GM12878 (cell line): Measurements from ENCODE around the gene ATXN7L1. TPM values are rescaled to one million over a fixed set of nuclear protein-coding genes. Genes with fewer than 3 reads are reported as not detected.

Source experiments
- BCL11A ChIP-seq: IDR thresholded peaks from 2 replicates; pipeline ENCODE4 v1.6.1; 2011; ENCODE audit warnings: low read depth, low read length
- CBX5 ChIP-seq: sonication (generic); IDR thresholded peaks from 2 replicates; pipeline ENCODE4 v1.6.1; 2016; ENCODE audit warnings: low read depth, moderate library complexity, mild to moderate bottlenecking, inconsistent platforms
- GABPA ChIP-seq: IDR thresholded peaks from 2 replicates; pipeline ENCODE4 v1.6.1; 2014; ENCODE audit warnings: antibody characterized with exemption, low read depth, mild to moderate bottlenecking, inconsistent platforms
- MTA3 ChIP-seq: IDR thresholded peaks from 2 replicates; pipeline ENCODE4 v1.6.1; 2012; ENCODE audit warnings: low read length, inconsistent platforms, borderline replicate concordance
- NFYA ChIP-seq: IDR thresholded peaks from 2 replicates; pipeline ENCODE4 v1.6.1; 2011; ENCODE audit warnings: low read depth, mild to moderate bottlenecking, low read length, improper control_type of control experiment, borderline replicate concordance
- SMC3 ChIP-seq: IDR thresholded peaks from 2 replicates; pipeline ENCODE4 v1.6.1; 2011; ENCODE audit warnings: low read length, improper control_type of control experiment, borderline replicate concordance
- STAT1 ChIP-seq: fragments of 450-650 bp; conservative IDR thresholded peaks from 2 replicates; pipeline ENCODE4 v1.6.1; 2014; ENCODE audit warnings: antibody characterized with exemption, mild to moderate bottlenecking
- ZNF622 ChIP-seq: fragments of 450-650 bp; IDR thresholded peaks from 2 replicates; pipeline ENCODE4 v1.6.1; 2017; ENCODE audit warnings: mild to moderate bottlenecking, inconsistent platforms
- polyA plus RNA-seq, 11 experiments: library from polyadenylated mRNA; depleted of rRNA in 4 of 11; unstranded in 6 of 11; stranded (reverse) in 5 of 11; fragments of >200 nt; fragmentation: Nextera tagmentation in 4 of 11; fragmentation: Illumina TruSeq in 1 of 11; extraction: Ambion mirVana in 4 of 11; extraction: Trizol in 1 of 11; gene quantifications; 1 replicate in 1 of 11; 2 replicates in 10 of 11; pipeline versions ENCODE4 v1.2.1 to v1.2.3, GENCODE V29; 2011 to 2016; ENCODE audit warnings: inconsistent platforms in 2 of 11, missing spikeins in 2 of 11, low read depth in 1 of 11
- total RNA-seq, 4 experiments: library from RNA; depleted of rRNA in 3 of 4; stranded (reverse); fragments of >200 nt in 3 of 4; fragmentation: Illumina TruSeq in 1 of 4; extraction: Trizol in 1 of 4; gene quantifications; 2 replicates each; pipeline versions ENCODE4 v1.2.1 to v1.2.3, GENCODE V29; 2013 to 2021
- TF ChIP-seq, protein P1 (sequence below): fragments of 450-650 bp; formaldehyde crosslinking; IDR thresholded peaks from 2 replicates; pipeline ENCODE4 v1.4.0; 2022; ENCODE audit warnings: mild to moderate bottlenecking, moderate library complexity
- TF ChIP-seq, protein P2 (sequence below): IDR thresholded peaks from 2 replicates; pipeline ENCODE4 v1.6.1; 2012; ENCODE audit warnings: low read depth, low read length, improper control_type of control experiment
- TF ChIP-seq, protein P3 (sequence below): fragments of 450-650 bp; IDR thresholded peaks from 2 replicates; pipeline ENCODE4 v1.6.1; 2017; ENCODE audit warnings: borderline replicate concordance

ATXN7L1 gene
- total and polyA plus RNA-seq, 10 of the 15 experiments (the other 5 are each of a cell fraction or from before 2014, with no cell fraction given), result 0.40 to 2.9 (median 1.2) TPM

DNA sequence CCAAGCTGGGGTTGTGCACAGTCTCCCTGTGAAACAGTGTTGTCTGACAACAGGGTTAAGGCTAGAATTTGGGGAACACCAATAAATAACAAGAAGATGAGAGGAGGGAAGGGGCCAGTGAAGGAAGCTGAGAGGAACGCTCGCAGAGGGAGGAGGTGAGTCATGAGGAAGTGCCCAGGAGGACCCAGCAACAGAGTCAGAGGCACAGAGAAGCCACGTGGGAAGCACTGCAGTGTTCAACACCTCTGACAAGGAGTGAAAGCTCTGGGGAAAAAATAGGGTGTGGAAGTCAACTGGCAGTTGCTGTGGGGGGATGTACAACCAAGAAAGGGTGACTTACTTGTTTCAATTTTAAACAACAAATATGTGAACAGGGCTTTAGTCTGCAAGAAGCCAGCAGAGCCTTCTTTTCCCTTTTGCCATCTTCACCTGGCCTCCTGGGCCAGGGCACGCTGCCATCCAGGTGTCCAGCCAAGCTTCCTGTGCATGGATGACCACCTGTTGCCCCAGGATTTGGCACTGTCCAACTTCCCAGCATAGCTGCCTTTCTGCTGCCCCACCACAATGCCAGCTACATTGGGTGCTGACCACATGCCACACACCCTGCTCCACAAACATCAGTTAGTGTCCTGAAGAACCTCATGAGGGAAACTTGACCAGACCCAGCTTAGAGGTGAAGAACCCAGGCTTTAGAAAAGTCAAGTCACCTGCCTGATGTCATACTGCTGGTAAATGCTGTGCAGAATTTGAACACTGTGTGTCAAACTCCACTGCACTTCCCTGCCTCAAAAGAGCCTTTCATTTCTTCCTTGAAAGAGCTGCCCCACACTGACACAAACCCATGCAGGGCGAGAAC lies 69.6 kb downstream of the ATXN7L1 start (continued):
- TF ChIP-seq, protein P1, sequence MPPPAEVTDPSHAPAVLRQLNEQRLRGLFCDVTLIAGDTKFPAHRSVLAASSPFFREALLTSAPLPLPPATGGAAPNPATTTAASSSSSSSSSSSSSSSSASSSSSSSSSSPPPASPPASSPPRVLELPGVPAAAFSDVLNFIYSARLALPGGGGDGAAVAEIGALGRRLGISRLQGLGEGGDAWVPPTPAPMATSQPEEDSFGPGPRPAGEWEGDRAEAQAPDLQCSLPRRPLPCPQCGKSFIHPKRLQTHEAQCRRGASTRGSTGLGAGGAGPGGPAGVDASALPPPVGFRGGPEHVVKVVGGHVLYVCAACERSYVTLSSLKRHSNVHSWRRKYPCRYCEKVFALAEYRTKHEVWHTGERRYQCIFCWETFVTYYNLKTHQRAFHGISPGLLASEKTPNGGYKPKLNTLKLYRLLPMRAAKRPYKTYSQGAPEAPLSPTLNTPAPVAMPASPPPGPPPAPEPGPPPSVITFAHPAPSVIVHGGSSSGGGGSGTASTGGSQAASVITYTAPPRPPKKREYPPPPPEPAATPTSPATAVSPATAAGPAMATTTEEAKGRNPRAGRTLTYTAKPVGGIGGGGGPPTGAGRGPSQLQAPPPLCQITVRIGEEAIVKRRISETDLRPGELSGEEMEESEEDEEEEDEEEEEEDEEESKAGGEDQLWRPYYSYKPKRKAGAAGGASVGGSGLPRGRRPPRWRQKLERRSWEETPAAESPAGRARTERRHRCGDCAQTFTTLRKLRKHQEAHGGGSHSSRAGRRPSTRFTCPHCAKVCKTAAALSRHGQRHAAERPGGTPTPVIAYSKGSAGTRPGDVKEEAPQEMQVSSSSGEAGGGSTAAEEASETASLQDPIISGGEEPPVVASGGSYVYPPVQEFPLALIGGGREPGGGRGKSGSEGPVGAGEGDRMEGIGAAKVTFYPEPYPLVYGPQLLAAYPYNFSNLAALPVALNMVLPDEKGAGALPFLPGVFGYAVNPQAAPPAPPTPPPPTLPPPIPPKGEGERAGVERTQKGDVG (CRISPR knock-in tag), result no peak
- TF ChIP-seq ZNF622, result no peak
- no peak for TF ChIP-seq SMC3
- TF ChIP-seq CBX5, result no peak
- TF ChIP-seq BCL11A, result 0 out of 2 replicates have a peak, but pooled peaks have one; percentile 32
- no peak for TF ChIP-seq MTA3
- TF ChIP-seq STAT1, result no peak
- TF ChIP-seq, protein P2, sequence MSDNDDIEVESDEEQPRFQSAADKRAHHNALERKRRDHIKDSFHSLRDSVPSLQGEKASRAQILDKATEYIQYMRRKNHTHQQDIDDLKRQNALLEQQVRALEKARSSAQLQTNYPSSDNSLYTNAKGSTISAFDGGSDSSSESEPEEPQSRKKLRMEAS, result peak; percentile 80
- TF ChIP-seq NFYA, result no peak
- TF ChIP-seq, protein P3, sequence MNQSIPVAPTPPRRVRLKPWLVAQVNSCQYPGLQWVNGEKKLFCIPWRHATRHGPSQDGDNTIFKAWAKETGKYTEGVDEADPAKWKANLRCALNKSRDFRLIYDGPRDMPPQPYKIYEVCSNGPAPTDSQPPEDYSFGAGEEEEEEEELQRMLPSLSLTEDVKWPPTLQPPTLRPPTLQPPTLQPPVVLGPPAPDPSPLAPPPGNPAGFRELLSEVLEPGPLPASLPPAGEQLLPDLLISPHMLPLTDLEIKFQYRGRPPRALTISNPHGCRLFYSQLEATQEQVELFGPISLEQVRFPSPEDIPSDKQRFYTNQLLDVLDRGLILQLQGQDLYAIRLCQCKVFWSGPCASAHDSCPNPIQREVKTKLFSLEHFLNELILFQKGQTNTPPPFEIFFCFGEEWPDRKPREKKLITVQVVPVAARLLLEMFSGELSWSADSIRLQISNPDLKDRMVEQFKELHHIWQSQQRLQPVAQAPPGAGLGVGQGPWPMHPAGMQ, result no peak
- no peak for TF ChIP-seq GABPA
- TF ChIP-seq, all 136 proteins: peak for 40
